ENCODE data around the gene MED14.

MED14 gene

DNA sequence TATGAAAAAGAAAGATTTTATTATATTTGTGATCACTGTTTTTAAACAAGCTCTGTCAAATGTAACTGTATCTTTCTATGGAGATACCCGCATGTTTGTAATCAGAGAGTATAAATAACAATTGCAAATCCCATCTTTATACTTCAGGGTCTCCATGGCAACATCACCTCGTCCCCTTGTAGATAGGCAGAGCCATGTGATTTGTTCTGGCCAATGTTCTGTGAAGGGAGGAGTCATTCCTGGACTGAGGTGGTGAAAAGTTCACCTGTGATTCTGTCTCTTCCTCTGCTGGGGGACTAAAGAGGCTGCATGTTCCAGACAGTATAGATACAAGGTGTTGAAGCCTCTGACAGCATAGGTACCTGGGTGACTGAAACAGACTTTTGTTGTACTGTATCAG lies 45.6 kb upstream of the MED14 start:
- TF ChIP-seq ZNF565 (CRISPR knock-in tag; conservative IDR thresholded peaks at IDR 0.05; ENCODE audit: low read depth) (no peak), ZFP30 (CRISPR knock-in tag; IDR thresholded peaks at IDR 0.05) (no peak), CSRNP3 (CRISPR knock-in tag; IDR thresholded peaks at IDR 0.05) (no peak), PPARA (CRISPR knock-in tag; IDR thresholded peaks at IDR 0.05; ENCODE audit: borderline replicate concordance) (no peak), ZC3H10 (CRISPR knock-in tag; IDR thresholded peaks at IDR 0.05) (no peak), ISL1 (CRISPR knock-in tag; IDR thresholded peaks at IDR 0.05) (no peak), OSR1 (CRISPR knock-in tag; IDR thresholded peaks at IDR 0.05) (no peak), TCF4 (CRISPR knock-in tag; IDR thresholded peaks at IDR 0.05; ENCODE audit: borderline replicate concordance) (no peak), ARNTL (CRISPR knock-in tag; IDR thresholded peaks at IDR 0.05; ENCODE audit: borderline replicate concordance, low read depth) (no peak), CREB5 (CRISPR knock-in tag; IDR thresholded peaks at IDR 0.05; ENCODE audit: low read depth) (no peak), ESRRG (CRISPR knock-in tag; IDR thresholded peaks at IDR 0.05) (no peak), PATZ1 (CRISPR knock-in tag; IDR thresholded peaks at IDR 0.05; ENCODE audit: borderline replicate concordance) (no peak), SNAI2 (CRISPR knock-in tag; IDR thresholded peaks at IDR 0.05) (no peak), RARB (CRISPR knock-in tag; IDR thresholded peaks at IDR 0.05) (no peak), GLIS3 (CRISPR knock-in tag; IDR thresholded peaks at IDR 0.05) (no peak)
- TF ChIP-seq, protein P1, sequence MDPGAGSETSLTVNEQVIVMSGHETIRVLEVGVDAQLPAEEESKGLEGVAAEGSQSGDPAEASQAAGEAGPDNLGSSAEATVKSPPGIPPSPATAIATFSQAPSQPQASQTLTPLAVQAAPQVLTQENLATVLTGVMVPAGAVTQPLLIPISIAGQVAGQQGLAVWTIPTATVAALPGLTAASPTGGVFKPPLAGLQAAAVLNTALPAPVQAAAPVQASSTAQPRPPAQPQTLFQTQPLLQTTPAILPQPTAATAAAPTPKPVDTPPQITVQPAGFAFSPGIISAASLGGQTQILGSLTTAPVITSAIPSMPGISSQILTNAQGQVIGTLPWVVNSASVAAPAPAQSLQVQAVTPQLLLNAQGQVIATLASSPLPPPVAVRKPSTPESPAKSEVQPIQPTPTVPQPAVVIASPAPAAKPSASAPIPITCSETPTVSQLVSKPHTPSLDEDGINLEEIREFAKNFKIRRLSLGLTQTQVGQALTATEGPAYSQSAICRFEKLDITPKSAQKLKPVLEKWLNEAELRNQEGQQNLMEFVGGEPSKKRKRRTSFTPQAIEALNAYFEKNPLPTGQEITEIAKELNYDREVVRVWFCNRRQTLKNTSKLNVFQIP (CRISPR knock-in tag; IDR thresholded peaks at IDR 0.05; ENCODE audit: borderline replicate concordance, low read depth) = no peak
- no peak for ATAC-seq

DNA sequence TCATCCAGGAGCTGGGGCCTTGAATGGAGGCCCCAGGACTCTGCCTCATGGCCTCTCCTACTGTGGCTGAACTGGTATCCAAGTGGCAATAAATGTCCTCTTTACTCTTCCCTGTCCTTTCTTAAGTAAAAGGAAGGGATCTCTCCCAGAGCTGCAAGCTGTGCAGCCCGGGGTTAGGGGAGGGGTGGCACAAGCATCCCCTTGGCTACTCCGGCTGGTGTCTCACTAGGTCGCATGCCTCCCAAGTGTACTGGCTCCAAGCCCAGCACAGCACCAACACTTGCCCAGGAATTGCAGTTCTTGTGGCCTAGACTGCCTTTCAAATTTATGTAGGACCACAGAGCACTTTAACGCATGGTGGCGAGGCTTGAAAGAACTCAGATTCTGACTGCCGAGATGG lies 44.7 kb upstream of the MED14 start:
- no peak for ATAC-seq

More for the DNA sequence above, 44.7 kb upstream of the MED14 start:
- TF ChIP-seq BACH2 (CRISPR knock-in tag; IDR thresholded peaks at IDR 0.05; ENCODE audit: borderline replicate concordance) (no peak), CSDC2 (CRISPR knock-in tag; IDR thresholded peaks at IDR 0.05) (no peak), ARNTL (CRISPR knock-in tag; IDR thresholded peaks at IDR 0.05; ENCODE audit: borderline replicate concordance, low read depth) (no peak), ISL1 (CRISPR knock-in tag; IDR thresholded peaks at IDR 0.05) (no peak), ZFP3 (CRISPR knock-in tag; IDR thresholded peaks at IDR 0.05) (no peak), ZC3H10 (CRISPR knock-in tag; IDR thresholded peaks at IDR 0.05) (no peak), OSR1 (CRISPR knock-in tag; IDR thresholded peaks at IDR 0.05) (no peak), PATZ1 (CRISPR knock-in tag; IDR thresholded peaks at IDR 0.05; ENCODE audit: borderline replicate concordance) (no peak), CSRNP3 (CRISPR knock-in tag; IDR thresholded peaks at IDR 0.05) (no peak), ESRRG (CRISPR knock-in tag; IDR thresholded peaks at IDR 0.05) (no peak), TSHZ2 (CRISPR knock-in tag; IDR thresholded peaks at IDR 0.05) (no peak), TCF4 (CRISPR knock-in tag; IDR thresholded peaks at IDR 0.05; ENCODE audit: borderline replicate concordance) (no peak)
